ENCODE data around the gene PPP1R12B.
"Not testable (repeated sequence)": the region's sequence is repeated elsewhere in the genome, so short reads cannot be mapped to it uniquely, and the experiment has no call there.

The PPP1R12B gene

DNA sequence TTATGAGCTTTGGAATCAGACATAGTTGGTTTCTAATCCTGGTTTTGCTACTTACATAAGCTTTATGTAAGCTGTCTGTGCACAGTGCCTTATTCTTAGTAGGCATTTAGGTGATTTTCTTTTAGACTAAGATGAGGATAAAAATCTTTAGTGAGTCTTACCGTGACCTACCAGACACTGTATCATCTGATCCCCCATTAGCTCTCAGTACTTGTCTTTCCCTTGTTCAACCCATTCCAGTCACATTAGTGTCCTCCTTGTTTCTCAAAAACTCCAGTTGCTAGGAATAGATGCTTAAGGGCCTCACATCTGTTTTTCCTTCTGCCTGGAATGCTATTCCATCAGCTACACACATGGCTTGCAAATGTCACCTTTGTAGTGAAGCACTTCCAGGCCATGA, 18.8 kb downstream of the PPP1R12B start:
- DNase-seq (ENCODE audit: extremely low spot score), result no peak
- TF ChIP-seq, protein P1, sequence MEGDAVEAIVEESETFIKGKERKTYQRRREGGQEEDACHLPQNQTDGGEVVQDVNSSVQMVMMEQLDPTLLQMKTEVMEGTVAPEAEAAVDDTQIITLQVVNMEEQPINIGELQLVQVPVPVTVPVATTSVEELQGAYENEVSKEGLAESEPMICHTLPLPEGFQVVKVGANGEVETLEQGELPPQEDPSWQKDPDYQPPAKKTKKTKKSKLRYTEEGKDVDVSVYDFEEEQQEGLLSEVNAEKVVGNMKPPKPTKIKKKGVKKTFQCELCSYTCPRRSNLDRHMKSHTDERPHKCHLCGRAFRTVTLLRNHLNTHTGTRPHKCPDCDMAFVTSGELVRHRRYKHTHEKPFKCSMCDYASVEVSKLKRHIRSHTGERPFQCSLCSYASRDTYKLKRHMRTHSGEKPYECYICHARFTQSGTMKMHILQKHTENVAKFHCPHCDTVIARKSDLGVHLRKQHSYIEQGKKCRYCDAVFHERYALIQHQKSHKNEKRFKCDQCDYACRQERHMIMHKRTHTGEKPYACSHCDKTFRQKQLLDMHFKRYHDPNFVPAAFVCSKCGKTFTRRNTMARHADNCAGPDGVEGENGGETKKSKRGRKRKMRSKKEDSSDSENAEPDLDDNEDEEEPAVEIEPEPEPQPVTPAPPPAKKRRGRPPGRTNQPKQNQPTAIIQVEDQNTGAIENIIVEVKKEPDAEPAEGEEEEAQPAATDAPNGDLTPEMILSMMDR (IDR thresholded peaks at IDR 0.05; ENCODE audit: control extremely low read depth, extremely low read depth, low read depth, missing control alignments), result no peak
- CTCF ChIA-PET, result no interaction called here
- POLR2A ChIA-PET, result no interaction called here

DNA sequence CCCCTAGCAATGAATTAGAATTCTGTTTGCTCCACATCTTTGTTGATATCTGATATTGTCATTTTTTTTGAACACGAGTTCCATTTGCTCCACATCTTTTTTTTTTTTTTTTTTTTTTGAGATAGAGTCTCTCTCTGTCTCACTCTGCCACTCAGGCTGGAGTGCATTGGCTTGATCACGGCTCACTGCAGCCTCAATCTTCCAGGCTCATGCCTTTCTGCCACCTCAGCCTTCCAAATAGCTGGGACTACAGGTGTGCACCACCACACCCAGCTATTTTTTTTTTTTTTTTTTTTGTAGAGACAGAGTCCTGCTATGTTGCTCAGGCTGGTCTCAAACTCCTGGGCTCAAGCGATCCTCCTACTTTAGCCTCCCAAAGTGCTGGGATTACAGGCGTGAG, 22.4 kb downstream of the PPP1R12B start:
- CTCF ChIA-PET; POLR2A ChIA-PET; DNase-seq (ENCODE audit: extremely low spot score): not testable (repeated sequence)

- ChIA-PET CTCF (no interaction called here), POLR2A (interaction anchor here (0.7 kb wide), 1 partner anchor 244 kb away, joined by 3 read pairs; no protein-coding TSS in a partner anchor)
- no peak for DNase-seq (ENCODE audit: extremely low spot score)
These were observed 25.6 kb downstream of the PPP1R12B start for GRCh38 chr1:202374099-202374498.

DNA sequence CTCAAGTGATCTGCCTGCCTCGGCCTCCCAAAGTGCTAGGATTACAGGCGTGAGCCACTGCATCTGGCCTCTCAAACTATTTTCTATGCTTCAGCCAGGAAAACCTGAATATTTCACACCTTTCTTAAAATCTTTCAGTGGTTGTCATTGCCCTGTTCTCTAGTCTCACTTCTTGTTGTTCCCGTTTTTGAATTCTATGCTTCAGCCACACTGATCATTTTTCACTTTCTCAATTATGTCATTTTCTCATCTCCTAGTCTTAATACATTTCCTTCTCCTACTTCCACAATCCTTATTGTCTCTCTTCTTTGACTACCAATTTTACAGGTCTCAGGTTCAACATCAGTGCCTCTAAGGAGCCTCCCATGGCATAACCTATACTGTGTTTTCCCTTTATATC, 26.7 kb downstream of the PPP1R12B start:
- DNase-seq (ENCODE audit: extremely low spot score), result peak; percentile 34
- CTCF ChIA-PET, POLR2A ChIA-PET: not testable (repeated sequence)

More at GRCh38 chr1:202374099-202374498, 25.6 kb downstream of the PPP1R12B start:
- TF ChIP-seq, protein P1 (IDR thresholded peaks at IDR 0.05; ENCODE audit: control extremely low read depth, extremely low read depth, low read depth, missing control alignments), result no peak

GRCh38 chr1:202376247-202376646, 27.7 kb downstream of the PPP1R12B start:
- no peak for DNase-seq (ENCODE audit: extremely low spot score)
- CTCF ChIA-PET, result no interaction called here
- TF ChIP-seq, protein P1 (IDR thresholded peaks at IDR 0.05; ENCODE audit: control extremely low read depth, extremely low read depth, low read depth, missing control alignments), result no peak
- POLR2A ChIA-PET, result no interaction called here

- POLR2A ChIA-PET, result not testable (repeated sequence)
These were observed 31.5 kb downstream of the PPP1R12B start for GRCh38 chr1:202379884-202380529.

DNA sequence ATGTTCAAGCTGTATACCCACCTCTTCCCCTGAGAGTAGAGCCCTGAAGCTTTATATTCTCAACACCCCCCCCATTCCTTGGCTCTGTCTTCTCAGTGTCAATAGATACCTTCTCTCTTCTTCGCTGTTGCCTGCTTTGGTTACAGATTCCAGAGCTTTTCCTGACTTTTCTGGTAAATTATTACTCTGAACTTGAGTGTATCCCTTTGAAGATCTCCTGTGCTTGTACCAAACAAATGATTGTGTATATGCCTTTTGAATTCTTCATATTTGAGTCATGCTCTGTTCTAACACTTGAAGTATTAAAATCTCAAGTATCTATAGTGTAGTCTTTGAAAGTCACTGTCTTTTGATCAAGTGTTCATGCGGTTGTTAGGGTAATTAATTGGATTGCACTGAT, 32.0 kb downstream of the PPP1R12B start:
- CTCF ChIA-PET; DNase-seq (ENCODE audit: extremely low spot score): not testable (repeated sequence)

More at GRCh38 chr1:202379884-202380529, 31.5 kb downstream of the PPP1R12B start:
- DNase-seq (ENCODE audit: extremely low spot score); CTCF ChIA-PET: not testable (repeated sequence)

GRCh38 chr1:202381867-202382266, 33.4 kb downstream of the PPP1R12B start:
- POLR2A ChIA-PET; CTCF ChIA-PET; DNase-seq (ENCODE audit: extremely low spot score): not testable (repeated sequence)

More for the DNA sequence above, 32.0 kb downstream of the PPP1R12B start:
- POLR2A ChIA-PET, result not testable (repeated sequence)

DNA sequence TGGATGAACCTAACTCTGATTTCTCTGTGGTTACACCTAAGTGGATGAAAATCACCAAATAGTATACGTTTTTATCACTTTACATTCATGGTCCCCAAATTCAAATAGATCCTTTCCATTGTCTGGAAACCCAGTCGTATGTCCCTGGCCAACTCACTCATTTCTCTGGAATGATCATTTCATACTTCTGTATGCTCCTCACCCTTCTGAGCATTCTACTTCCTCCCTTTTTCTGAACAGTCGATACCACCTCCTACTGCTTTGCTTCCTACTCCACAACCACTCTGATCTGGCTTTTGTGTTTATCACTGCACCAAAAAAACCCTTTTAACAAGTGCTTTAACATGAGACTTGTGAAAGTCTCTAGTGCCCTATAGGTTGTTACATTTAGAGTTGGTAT, 47.3 kb downstream of the PPP1R12B start:
- POLR2A ChIA-PET; DNase-seq (ENCODE audit: extremely low spot score); CTCF ChIA-PET: not testable (repeated sequence)

GRCh38 chr1:202397256-202397655, 48.8 kb downstream of the PPP1R12B start:
- ChIA-PET CTCF (no interaction called here), POLR2A (no interaction called here)
- TF ChIP-seq, protein P1 (IDR thresholded peaks at IDR 0.05; ENCODE audit: control extremely low read depth, extremely low read depth, low read depth, missing control alignments), result no peak
- no peak for DNase-seq (ENCODE audit: extremely low spot score)

DNA sequence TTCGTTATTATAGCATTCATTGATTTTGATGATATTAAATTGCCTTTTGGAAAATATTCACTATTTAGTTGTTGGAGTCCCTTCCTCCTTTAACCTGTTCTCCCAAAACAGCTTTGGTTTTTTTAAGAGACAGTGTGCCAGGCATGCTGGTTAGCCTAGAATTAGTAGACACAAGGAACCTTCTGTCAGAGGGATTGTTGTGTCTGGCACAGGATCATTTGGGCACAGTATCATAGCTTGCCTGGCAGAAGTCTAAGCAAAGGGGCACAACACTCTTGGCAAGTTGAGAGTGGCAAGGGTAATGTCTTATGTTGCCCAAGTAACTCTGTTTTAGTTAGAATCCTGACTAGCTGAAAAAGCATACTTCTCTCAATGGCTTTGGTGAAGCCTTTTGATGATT, 49.9 kb downstream of the PPP1R12B start:
- CTCF ChIA-PET, result not testable (repeated sequence)

DNA sequence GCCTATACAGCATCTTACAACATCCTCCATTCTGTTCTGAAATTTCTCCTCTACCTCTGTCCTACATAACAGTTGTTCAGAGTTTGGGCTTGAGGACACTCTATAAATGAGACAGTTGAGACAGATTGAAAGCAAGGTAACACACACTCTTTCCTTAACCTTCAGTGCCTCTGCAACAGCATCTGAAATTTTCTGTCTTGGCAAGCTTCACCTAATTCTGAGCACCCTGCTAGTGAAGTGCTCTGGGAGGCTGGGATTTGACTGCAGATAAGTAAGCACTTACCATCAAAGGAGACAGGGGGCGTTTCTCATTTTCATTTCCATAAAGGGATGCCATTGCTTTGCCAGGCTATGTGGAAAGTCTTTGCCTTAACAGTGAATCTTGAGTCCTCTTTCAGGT, 53.3 kb downstream of the PPP1R12B start:
- CTCF ChIA-PET; DNase-seq (ENCODE audit: extremely low spot score): not testable (repeated sequence)
- POLR2A ChIA-PET, result interaction anchor here (0.6 kb wide), 1 partner anchor 9 kb away, joined by 4 read pairs; no protein-coding TSS in a partner anchor

More for the DNA sequence above, 49.9 kb downstream of the PPP1R12B start:
- POLR2A ChIA-PET; DNase-seq (ENCODE audit: extremely low spot score): not testable (repeated sequence)

DNA sequence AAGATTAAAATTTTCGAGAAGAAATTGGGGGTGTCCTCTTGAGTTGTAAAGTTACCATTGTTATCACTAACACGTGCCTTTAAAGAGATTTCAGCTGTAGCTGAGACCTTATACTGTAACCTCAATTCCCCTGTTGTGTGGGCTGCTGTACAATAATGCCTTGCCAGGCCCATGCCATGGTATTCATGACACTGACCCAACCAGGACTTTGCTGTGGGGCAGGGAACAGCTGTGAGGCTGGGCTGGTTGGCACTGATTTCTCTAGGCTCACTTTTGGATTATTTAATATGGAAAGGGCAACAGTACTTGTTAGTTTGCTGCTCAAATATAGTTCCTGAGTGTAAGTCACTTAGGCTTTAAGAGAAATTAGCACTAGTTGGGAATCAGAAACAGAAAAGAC, 54.9 kb downstream of the PPP1R12B start:
- CTCF ChIA-PET; POLR2A ChIA-PET; DNase-seq (ENCODE audit: extremely low spot score): not testable (repeated sequence)
